K562 (cell line): ENCODE measurements around the gene NEURL1. TPM values are rescaled to one million over a fixed set of nuclear protein-coding genes. Genes with fewer than 3 reads are reported as not detected.

ENCODE experiments used
- ATAC-seq: fragments of 200-7000 bp; cut with Tn5 transposase; 3 replicates; pipeline ENCODE4 v1.9.1; 2020; ENCODE audit warnings: moderate library complexity
- BruUV-seq: library from RNA; stranded (reverse); fragments of 400-500 nt; replicated peaks from 2 replicates; lab custom pipeline; 2021; lab: Mats Ljungman, UMichigan
- CTCF ChIA-PET: fragments of 300-600 bp; formaldehyde crosslinking; extraction: SDS; loops from one replicate; lab custom pipeline; 2021; ENCODE audit warnings: low intra/inter-chr PET ratio; lab: Yijun Ruan, JAX
- POLR2A ChIA-PET: fragments of 300-600, 350-650 bp; sonication (Branson Sonifier 250); formaldehyde crosslinking; extraction: SDS; loops from one replicate; lab custom pipeline; 2021; ENCODE audit warnings: antibody characterized with exemption, inconsistent platforms; lab: Yijun Ruan, JAX
- DNase-seq, 4 experiments: peaks; one replicate each; pipeline versions ENCODE4 v3.0.0 to v3.0.0-alpha.2; 2011 to 2018; ENCODE audit warnings: low spot score in 3 of 4, mixed read lengths in 3 of 4; ENCODE audit errors: extremely low read depth in 1 of 4
- FAIRE-seq: peaks from 2 replicates; lab custom pipeline; 2011; peaks lifted over from hg19 to GRCh38; lab: Jason Lieb, UNC
- H2AFZ ChIP-seq: 2 replicates; pipeline ENCODE4 v1.6.0; 2011; ENCODE audit warnings: low read depth, low read length, control low read depth, inconsistent platforms
- H3K27ac ChIP-seq: fragments of 200-600 bp; 3 replicates; pipeline ENCODE4 v1.8.0; 2011; ENCODE audit warnings: low read depth, mild to moderate bottlenecking, control low read depth, inconsistent platforms, low read length, moderate library complexity, mixed read lengths; ENCODE audit errors: extremely low read depth
- H3K27me3 ChIP-seq, 2 experiments: fragments of 300-600 bp in 1 of 2; 2 replicates in 1 of 2; 3 replicates in 1 of 2; pipeline versions ENCODE4 v1.6.0 to v1.8.0; 2011; ENCODE audit warnings: inconsistent platforms in 2 of 2, low read length in 2 of 2, mild to moderate bottlenecking in 1 of 2, mixed read lengths in 1 of 2, moderate library complexity in 1 of 2; ENCODE audit not compliant: control insufficient read depth in 2 of 2, insufficient read depth in 2 of 2
- H3K36me3 ChIP-seq: fragments of 300-600 bp; 3 replicates; pipeline ENCODE4 v1.8.0; 2011; ENCODE audit warnings: mild to moderate bottlenecking, low read length, inconsistent platforms; ENCODE audit not compliant: control insufficient read depth, insufficient read depth
- H3K4me1 ChIP-seq, 2 experiments: fragments of 200-600 bp in 1 of 2; replicated peaks in 1 of 2; 2 replicates in 1 of 2; 3 replicates in 1 of 2; pipeline versions ENCODE4 v1.5.1 to v1.8.0; 2011; ENCODE audit warnings: inconsistent platforms in 2 of 2, low read length in 2 of 2, mild to moderate bottlenecking in 1 of 2, mixed read lengths in 1 of 2, moderate library complexity in 1 of 2; ENCODE audit not compliant: control insufficient read depth in 2 of 2, insufficient read depth in 2 of 2
- H3K4me2 ChIP-seq: 2 replicates; pipeline ENCODE4 v1.6.1; 2011; ENCODE audit warnings: low read length, control low read depth, inconsistent platforms, mixed read lengths; ENCODE audit not compliant: insufficient read depth
- H3K4me3 ChIP-seq: fragments of 200-600 bp; sonication (generic), shearing (Covaris generic); 2 replicates; pipeline ENCODE4 v1.5.1; 2016; ENCODE audit warnings: control low read depth, inconsistent platforms
- H3K79me2 ChIP-seq: fragments of 200-600 bp; 3 replicates; pipeline ENCODE4 v1.8.0; 2011; ENCODE audit warnings: low read length, inconsistent platforms; ENCODE audit not compliant: control insufficient read depth, insufficient read depth
- H3K9ac ChIP-seq, 2 experiments: 2 replicates each; pipeline versions ENCODE4 v1.6.0 to v1.6.1; 2011; ENCODE audit warnings: low read depth in 2 of 2, low read length in 2 of 2, control low read depth in 1 of 2, inconsistent platforms in 1 of 2, mild to moderate bottlenecking in 1 of 2, mixed read lengths in 1 of 2; ENCODE audit not compliant: insufficient read depth in 1 of 2
- H3K9me1 ChIP-seq: one replicate; pipeline ENCODE4 v1.6.0; 2011; ENCODE audit warnings: inconsistent platforms, mild to moderate bottlenecking, low read length, moderate library complexity; ENCODE audit not compliant: control insufficient read depth, insufficient read depth
- H3K9me3 ChIP-seq: replicated peaks from 2 replicates; pipeline ENCODE4 v1.5.1; 2011; ENCODE audit warnings: low read depth, low read length, inconsistent platforms; ENCODE audit not compliant: control insufficient read depth, insufficient read depth
- H4K20me1 ChIP-seq: replicated peaks from 2 replicates; pipeline ENCODE4 v1.6.1; 2011; ENCODE audit warnings: low read length, inconsistent platforms, mixed read lengths; ENCODE audit not compliant: control insufficient read depth, insufficient read depth
- U2AF1 ChIP-seq: fragments of 200-400 bp; formaldehyde crosslinking; optimal IDR thresholded peaks from 2 replicates; pipeline ENCODE3; 2017; ENCODE audit warnings: mild to moderate bottlenecking, low read depth, low read length, moderate library complexity
- ZBTB33 ChIP-seq: sonication (generic); formaldehyde crosslinking; IDR thresholded peaks from 2 replicates; pipeline ENCODE4 v1.8.1; 2023; ENCODE audit warnings: mild to moderate bottlenecking, missing genetic modification reagents
- WGBS: fragments of 100-300 bp; shearing (Covaris generic); methylation state at CpG from one replicate; pipeline ENCODE4 v1.1.6; 2016; ENCODE audit warnings: low coverage, mixed read lengths; ENCODE audit not compliant: insufficient coverage; ENCODE audit errors: missing lambda C conversion rate; 5-methylcytosine and 5-hydroxymethylcytosine counted together
- in situ Hi-C: fragments of 300-500 bp; cut with MboI; formaldehyde crosslinking; loops from 4 replicates; pipeline ENCODE4 v1.15.0; 2018; ENCODE audit warnings: inconsistent platforms, mixed read lengths
- intact Hi-C: fragments of 100-400 bp; cut with micrococcal nuclease; formaldehyde crosslinking; loops from 2 replicates; pipeline ENCODE4 v1.14.2; 2022
- polyA plus RNA-seq, 8 experiments: library from polyadenylated mRNA; depleted of rRNA in 4 of 8; stranded (reverse) in 5 of 8; unstranded in 3 of 8; fragments of >200 nt; fragmentation: Nextera tagmentation in 2 of 8; fragmentation: Illumina TruSeq in 1 of 8; extraction: Ambion mirVana in 2 of 8; extraction: Trizol in 1 of 8; gene quantifications; 2 replicates each; pipeline versions ENCODE4 v1.2.1 to v1.2.3, GENCODE V29; 2011 to 2014; ENCODE audit warnings: inconsistent platforms in 1 of 8, missing spikeins in 1 of 8
- total RNA-seq, 7 experiments: library from RNA; depleted of rRNA in 6 of 7; stranded (reverse); fragments of >200 nt in 6 of 7; fragmentation: Illumina TruSeq in 2 of 7; extraction: Trizol in 2 of 7; gene quantifications; 2 replicates each; pipeline versions ENCODE4 v1.2.1 to v1.2.3, GENCODE V29; 2011 to 2021; ENCODE audit warnings: low replicate concordance in 1 of 7

Gene NEURL1
- total and polyA plus RNA-seq, 9 of the 15 experiments (the other 6 are each of a cell fraction or from before 2014, with no cell fraction given) = 0.01 to 0.45 (median 0.16) TPM; not detected in 5

GRCh38 chr10:103602028-103602851 is 108.7 kb downstream of the NEURL1 start:
- DNase-seq (no peak), FAIRE-seq (no peak), ATAC-seq (no peak)
- Histone ChIP-seq H3K4me1 (no peaks in the 10 kb centered on the region; a peak in 1 of 5 replicates), H3K27me3 (no peaks in the 10 kb centered on the region), H3K4me2 (no peak overlapping the region), H4K20me1 (no peaks in the 10 kb centered on the region), H3K27ac (no peak overlapping the region), H3K79me2 (no peaks in the 10 kb centered on the region), H3K9me3 (no peaks in the 10 kb centered on the region), H2AFZ (no peak overlapping the region), H3K9me1 (no peaks in the 10 kb centered on the region), H3K9ac (no peak overlapping the region), H3K36me3 (peaks cover 9% of the 10 kb centered on the region; the same call in 2 of the 3 replicates), H3K4me3 (no peak overlapping the region)
- 0 out of 2 replicates have a peak, but pooled peaks have one; percentile 52 for TF ChIP-seq ZBTB33 (CRISPR knock-in tag)
- TF ChIP-seq U2AF1 = no peak
- intact Hi-C loops (no loop called here), in situ Hi-C loops (loop anchor here (5.0 kb wide), 1 partner anchor 85 kb away; no protein-coding TSS in a partner anchor)
- ChIA-PET POLR2A (no interaction called here), CTCF (no interaction called here)
- BruUV-seq = no TSS peak
- WGBS = 78% methylated on average over 8 of the region's 47 CpGs
